SK-N-SH (cell line): ENCODE results near the gene FMC1.

Source experiments
- CHD2 ChIP-seq: fragments of 150-350 bp; IDR thresholded peaks from 2 replicates; pipeline ENCODE4 v1.6.1; 2018; ENCODE audit warnings: low read length; ENCODE audit not compliant: partially characterized antibody
- CTCF ChIP-seq: fragments of 200-600 bp; sonication (generic); IDR thresholded peaks from 2 replicates; pipeline ENCODE4 v1.6.1; 2017; ENCODE audit warnings: antibody characterized with exemption, mild to moderate bottlenecking, moderate library complexity
- ELF1 ChIP-seq: IDR thresholded peaks from 2 replicates; pipeline ENCODE4 v1.4.0; 2012
- MXI1 ChIP-seq: IDR thresholded peaks from 2 replicates; pipeline ENCODE4 v1.6.1; 2012; ENCODE audit warnings: mild to moderate bottlenecking, low read depth, low read length, improper control_type of control experiment
- POLR2AphosphoS5 ChIP-seq: IDR thresholded peaks from 2 replicates; pipeline ENCODE4 v1.6.1; 2012; ENCODE audit warnings: low read depth, low read length
- REST ChIP-seq: IDR thresholded peaks from 2 replicates; pipeline ENCODE4 v1.6.1; 2012; ENCODE audit warnings: mild to moderate bottlenecking, low read depth, low read length, moderate library complexity
- SMC3 ChIP-seq: IDR thresholded peaks from 2 replicates; pipeline ENCODE4 v1.6.1; 2012; ENCODE audit warnings: low read depth, low read length, improper control_type of control experiment
- TCF12 ChIP-seq: IDR thresholded peaks from 2 replicates; pipeline ENCODE4 v1.4.0; 2012

GRCh38 chr7:139387594-139387993 lies 46.5 kb downstream of the FMC1 start:
- TF ChIP-seq SMC3 (no peak), CTCF (no peak), CHD2 (no peak), ELF1 (no peak), TCF12 (no peak), POLR2AphosphoS5 (no peak), REST (no peak), MXI1 (no peak)
